HG03159 (cell line): ENCODE measurements around the gene PRKAA2.

Experiments
- ATAC-seq: cut with Tn5 transposase; IDR thresholded peaks from one replicate; pipeline ENCODE4 v1.9.1; 2021; ENCODE audit warnings: mild to moderate bottlenecking, moderate library complexity; ENCODE audit not compliant: unreplicated experiment

Gene PRKAA2

DNA sequence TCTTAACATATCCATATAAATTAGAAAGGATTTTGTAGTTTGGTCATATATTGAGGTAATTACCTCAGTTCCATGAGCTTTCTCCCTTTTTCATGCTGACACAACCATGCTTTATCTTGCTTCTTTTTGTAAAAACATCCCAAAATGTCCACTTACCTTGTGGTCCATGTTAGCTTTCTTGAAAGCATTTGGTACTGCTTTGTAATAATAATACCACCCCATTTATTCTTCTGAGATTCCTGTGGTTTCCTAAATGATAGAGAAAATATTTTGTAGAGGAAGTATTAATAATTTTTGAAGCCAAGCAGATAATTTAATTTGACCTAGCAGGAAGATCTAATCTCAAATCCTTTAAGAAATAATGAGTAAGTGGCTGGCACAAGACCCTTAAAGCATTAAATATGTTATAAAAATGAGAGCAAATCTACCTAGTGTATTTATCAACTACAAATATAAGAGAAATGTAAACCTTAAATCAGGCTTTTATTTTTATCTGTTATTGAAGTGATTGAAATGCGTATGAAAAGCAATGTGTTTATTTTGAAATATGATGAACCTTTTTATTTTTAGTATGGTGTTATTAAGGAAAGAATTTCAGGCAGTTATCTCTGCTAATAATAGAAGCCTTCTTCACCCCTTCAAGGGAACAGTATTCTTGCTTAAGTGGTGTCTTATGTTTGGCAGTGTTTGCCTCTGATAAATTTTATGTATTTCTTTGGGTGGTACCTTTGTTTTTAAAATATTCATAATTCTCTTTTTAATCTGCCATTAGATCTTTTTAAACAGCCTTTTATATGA is 9.2 kb downstream of the PRKAA2 start:
- no peak for ATAC-seq

- no peak for ATAC-seq
These were observed 11.0 kb downstream of the PRKAA2 start for GRCh38 chr1:56655991-56656613.

DNA sequence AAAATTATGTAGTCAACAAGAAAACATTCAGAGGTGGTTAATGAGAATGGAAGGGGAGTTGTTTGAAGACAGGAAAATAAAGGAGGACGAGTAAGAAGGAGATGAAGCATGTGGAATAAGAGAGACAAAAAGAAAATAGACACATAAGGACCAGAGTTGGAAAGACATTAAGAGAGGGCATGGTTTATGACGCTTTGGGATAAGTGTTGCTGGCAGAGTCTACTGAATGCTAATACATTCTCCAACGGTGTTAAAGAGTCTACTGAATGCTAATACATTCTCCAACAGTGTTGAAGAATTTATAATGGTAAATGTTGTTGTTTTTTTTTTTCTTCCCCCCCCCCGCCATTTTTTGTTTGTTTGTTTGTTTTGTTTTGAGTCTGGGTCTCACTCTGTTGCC is 13.1 kb downstream of the PRKAA2 start:
- ATAC-seq = no peak

GRCh38 chr1:56660293-56660692 is 15.2 kb downstream of the PRKAA2 start:
- ATAC-seq = no peak

GRCh38 chr1:56663846-56664245 is 18.7 kb downstream of the PRKAA2 start:
- no peak for ATAC-seq

GRCh38 chr1:56665384-56665783 is 20.3 kb downstream of the PRKAA2 start:
- no peak for ATAC-seq

DNA sequence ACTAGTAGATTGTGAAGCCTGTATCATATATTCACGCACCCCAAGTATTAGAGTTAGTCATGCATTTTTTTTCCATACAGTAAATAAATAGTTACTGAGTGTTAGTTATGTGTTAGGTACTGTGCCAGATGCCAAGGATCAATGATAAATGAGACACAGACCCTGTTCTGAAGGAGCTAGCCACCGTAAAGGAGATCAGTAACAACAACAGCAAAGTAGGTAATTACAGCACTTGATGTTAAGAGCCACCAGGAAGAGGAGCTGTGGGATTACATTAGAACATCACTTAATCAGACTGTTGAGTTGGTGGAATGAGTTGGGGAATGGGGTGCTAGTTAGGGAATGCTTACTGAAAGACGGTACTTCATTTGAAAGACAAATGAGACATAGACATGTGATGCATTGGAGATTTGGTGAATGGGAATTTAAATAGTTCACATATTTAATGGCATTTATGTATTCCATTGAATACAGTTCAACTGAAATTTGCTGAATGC is 21.0 kb downstream of the PRKAA2 start:
- ATAC-seq = no peak

- ATAC-seq = no peak
These were observed 25.2 kb downstream of the PRKAA2 start for GRCh38 chr1:56670350-56670749.

DNA sequence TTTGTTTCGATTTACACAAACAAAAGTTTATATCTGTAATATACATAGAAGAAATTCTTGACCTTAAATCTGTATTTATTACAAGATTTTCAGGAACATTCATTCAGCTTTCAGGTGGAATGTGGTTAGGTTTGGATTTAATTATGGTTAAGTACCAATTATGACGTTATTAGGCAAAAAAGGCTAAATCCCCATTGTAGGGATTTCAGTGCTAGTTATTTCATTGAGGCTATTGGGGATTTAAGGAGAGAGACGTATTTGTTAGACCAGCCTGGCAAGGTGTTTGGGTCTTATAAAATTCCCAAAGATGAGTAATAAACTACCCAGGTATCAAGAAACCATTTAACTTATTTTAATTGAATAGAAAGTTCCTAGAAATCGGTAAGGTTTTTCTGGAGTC is 26.0 kb downstream of the PRKAA2 start:
- no peak for ATAC-seq

- ATAC-seq = no peak
These were observed 26.4 kb downstream of the PRKAA2 start for GRCh38 chr1:56671542-56671941.

- no peak for ATAC-seq
These were observed 27.5 kb downstream of the PRKAA2 start for GRCh38 chr1:56672579-56672978.

DNA sequence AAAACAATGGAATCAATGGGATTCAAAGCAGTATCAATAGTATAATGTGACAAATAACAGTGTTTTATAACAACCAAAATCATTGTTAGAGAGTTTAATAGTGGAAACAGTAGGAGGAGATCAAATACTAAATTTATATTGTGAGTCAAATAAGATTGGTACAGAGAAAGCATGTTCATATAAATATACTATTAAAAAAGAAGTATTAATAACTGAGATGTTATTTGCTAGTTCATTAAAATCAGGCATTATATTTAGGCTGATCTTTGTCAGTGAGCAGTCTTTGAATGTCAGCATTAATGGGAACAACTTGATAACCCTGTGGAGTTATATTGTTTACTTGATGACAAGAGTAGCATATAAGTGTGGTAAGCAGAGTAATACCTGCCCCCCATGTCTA is 30.6 kb downstream of the PRKAA2 start:
- ATAC-seq = no peak

DNA sequence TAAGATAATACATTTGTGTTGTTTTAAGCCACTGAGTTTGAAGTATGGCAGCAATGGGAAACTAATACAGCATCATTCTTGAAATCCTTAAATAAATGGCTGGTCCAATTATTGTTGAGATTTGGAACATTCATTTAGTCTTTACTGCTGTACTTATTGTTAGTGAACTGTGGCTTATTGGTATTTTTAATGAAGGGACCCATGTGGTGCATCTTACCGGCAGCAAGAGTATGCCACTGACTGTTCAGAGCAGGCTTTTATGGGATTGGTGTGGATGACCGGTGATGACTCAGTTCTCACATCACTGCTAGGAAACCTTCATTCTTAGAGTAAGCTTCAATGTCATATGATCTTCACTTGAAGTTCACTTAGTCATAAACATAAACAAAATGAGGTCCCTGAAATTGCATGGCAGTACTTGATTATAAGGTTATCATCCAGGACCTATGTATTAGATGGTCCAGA is 31.5 kb downstream of the PRKAA2 start:
- no peak for ATAC-seq

DNA sequence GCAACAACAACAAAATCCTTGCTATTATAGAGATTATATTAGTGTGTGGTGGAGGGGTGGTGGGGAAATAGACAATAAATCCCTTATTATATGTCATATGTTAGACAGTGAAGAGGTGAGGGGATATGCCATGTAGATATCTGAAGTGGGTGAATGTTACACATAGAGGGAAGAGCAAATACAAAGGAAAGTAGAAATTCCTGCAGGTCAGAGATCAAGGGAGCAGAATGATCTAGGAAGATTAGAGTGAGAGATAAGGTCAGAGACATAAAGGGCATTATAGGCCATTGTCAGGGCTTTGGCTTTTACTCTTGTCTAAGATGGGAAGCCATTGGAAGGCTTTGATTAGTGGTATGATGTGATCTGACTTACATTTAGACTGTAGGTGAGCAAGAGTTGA is 38.5 kb downstream of the PRKAA2 start:
- no peak for ATAC-seq

GRCh38 chr1:56686169-56686568 is 41.1 kb downstream of the PRKAA2 start:
- ATAC-seq = no peak

DNA sequence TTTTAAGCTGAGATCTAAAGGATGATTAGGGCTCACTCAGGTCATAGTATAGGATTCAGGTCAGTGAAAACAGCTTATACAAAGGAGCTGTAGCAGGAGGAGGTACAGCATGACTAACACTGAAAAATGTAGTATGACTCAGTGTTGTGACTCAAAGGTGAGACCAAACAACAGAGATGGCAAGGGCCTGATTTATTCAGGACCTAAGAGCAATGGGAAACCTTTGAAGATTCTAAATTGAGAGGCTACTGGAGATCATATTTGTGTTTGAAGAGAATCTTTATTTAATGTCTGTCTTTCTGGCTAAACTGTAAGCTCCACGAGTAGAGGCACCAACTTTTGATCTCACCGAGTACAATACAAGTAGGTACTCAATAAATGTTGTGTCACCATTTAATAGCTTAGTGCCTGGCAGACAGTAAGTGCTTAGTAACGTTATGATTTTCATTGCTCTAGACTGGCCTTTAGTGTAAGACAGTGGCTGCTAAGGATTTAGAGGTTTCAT is 43.5 kb downstream of the PRKAA2 start:
- no peak for ATAC-seq

DNA sequence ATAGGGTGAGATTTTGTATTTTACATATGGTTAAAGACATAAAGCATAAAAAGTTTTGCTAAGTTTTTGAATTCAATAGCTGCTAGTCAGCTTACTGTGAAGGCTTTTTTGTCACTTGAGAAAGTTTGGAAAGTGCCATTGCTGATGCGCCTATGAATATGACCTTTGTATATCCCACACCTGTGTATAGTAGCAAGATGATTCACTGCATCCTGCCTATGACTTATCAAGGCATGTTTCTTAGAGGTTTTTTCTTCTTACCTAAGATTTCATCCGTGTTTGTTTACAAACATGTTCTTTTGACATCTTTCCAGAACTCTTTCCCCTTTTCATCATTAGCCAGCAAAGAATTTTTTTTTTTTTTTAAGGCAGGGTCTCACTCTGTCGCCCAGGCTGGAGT is 51.5 kb downstream of the PRKAA2 start:
- ATAC-seq = no peak

GRCh38 chr1:56703747-56704146 is 58.6 kb downstream of the PRKAA2 start:
- ATAC-seq = no peak

- no peak for ATAC-seq
These were observed 62.3 kb downstream of the PRKAA2 start for GRCh38 chr1:56707379-56707778.

- no peak for ATAC-seq
These were observed 64.3 kb downstream of the PRKAA2 start for GRCh38 chr1:56709269-56709880.

- ATAC-seq = no peak
These were observed 64.9 kb downstream of the PRKAA2 start for GRCh38 chr1:56709995-56710394.

DNA sequence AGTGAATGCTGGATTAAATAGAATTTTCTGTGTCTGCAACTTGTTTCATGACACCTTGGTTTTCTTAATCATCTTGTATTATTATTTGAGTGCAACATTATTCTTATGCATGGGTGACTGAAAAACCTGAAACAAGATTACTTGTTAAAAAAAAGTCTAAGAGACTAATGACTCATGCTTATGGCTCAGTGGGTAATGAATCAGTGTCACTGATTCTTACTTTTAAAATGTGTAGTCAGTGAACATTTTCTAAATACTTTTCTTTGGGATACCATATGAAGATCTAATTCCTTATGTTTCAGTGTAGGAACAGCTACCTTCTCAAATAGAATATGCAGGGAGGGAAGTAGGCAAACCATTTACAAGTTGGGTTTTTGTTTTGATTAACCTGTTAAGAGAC is 65.5 kb downstream of the PRKAA2 start:
- no peak for ATAC-seq
